ENCODE measurements around the gene PTK7. TPM values are rescaled to one million over a fixed set of nuclear protein-coding genes. Genes with fewer than 3 reads are reported as not detected.
A peak's percentile ranks its signal among the peaks of the same experiment; 100 is the strongest.
"Not testable (repeated sequence)": the region's sequence is repeated elsewhere in the genome, so short reads cannot be mapped to it uniquely, and the experiment has no call there.

Gene PTK7
- total RNA-seq, 2 donors from 2014 or later: 2.9 to 4.7 TPM

- Mint-ChIP-seq H3K36me3 (peaks cover 0 to 6% of the 10 kb centered on the region in 2 donors), H3K27ac (no peak overlapping the region), H3K9me3 (no peaks in the 10 kb centered on the region)
- ATAC-seq (no peak), DNase-seq (ENCODE audit: low spot score in 2 of 2) (no peak)
These were observed 1.1 kb upstream of the PTK7 start for GRCh38 chr6:43074847-43075669.

- peaks cover 0 to 6% of the 10 kb centered on the region in 2 donors for H3K36me3 Mint-ChIP-seq
- H3K27ac Mint-ChIP-seq: no peak overlapping the region
- no peaks in the 10 kb centered on the region for H3K9me3 Mint-ChIP-seq
- ATAC-seq (peak; percentile 25 to 42), DNase-seq (ENCODE audit: low spot score in 2 of 2) (no peak)
These were observed 584 bp downstream of the PTK7 start for GRCh38 chr6:43076464-43077332.

GRCh38 chr6:43077333-43077809 lies 1.3 kb downstream of the PTK7 start:
- Mint-ChIP-seq H3K36me3 (peaks cover 0 to 6% of the 10 kb centered on the region in 2 donors), H3K27ac (no peak overlapping the region), H3K9me3 (no peaks in the 10 kb centered on the region)
- ATAC-seq (no peak), DNase-seq (ENCODE audit: low spot score in 2 of 2) (no peak)

DNA sequence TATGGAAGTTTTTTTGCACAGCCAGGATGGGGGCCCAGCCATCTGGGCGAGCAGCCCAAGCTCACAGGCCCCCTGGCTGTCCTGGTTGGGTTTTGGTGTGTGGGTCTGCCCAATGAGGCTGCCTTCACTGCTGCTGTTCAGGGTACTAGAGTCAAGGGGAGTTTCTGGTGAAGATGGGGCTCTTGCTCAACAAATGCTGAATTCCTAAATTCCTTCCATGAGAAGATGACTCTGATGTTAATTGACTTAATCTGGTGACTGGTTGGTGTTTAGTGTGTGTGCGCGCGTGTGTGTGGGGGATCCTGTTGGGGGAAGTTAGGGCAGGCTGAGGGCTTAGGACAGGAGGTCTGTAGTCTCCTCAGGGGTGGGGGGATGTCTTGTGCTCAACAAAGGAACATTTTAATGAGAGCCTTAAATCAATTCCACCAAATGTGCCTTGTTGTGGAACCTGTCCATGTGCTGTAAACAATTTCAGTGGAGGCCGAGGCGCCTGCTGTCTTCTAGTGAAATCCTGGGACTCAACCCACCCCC lies 1.9 kb downstream of the PTK7 start:
- DNase-seq (ENCODE audit: low spot score in 2 of 2) (no peak), ATAC-seq (no peak)
- Mint-ChIP-seq H3K9me3 (no peaks in the 10 kb centered on the region), H3K36me3 (peaks cover 0 to 1% of the 10 kb centered on the region in 2 donors), H3K27ac (no peak overlapping the region)

- DNase-seq (ENCODE audit: low spot score in 2 of 2) (no peak), ATAC-seq (no peak)
- Mint-ChIP-seq H3K9me3 (no peaks in the 10 kb centered on the region), H3K36me3 (no peaks in the 10 kb centered on the region), H3K27ac (no peak overlapping the region)
These were observed 2.6 kb downstream of the PTK7 start for GRCh38 chr6:43078691-43079090.

DNA sequence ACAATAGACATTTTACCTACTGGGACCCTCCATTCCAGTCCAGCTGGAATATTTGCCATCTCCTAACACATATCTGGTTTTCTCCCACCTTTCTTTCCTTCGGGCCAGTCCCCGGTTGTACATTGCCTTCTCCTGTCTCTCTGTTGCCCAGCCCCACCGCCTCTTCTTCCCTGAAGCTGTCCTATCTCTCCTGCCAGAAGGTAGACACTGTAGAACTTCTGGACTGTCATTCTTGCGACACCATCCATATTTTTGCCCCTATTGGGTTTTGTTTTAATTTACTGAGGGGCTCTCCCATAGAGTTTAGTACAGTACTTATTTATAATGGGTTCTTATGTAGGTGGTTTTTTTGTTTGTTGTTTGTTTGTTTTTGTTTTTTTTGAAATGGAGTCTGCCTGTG lies 4.9 kb downstream of the PTK7 start:
- DNase-seq (ENCODE audit: low spot score in 2 of 2): no peak
- Mint-ChIP-seq H3K9me3 (no peaks in the 10 kb centered on the region), H3K27ac (no peak overlapping the region), H3K36me3 (no peaks in the 10 kb centered on the region)
- no peak for ATAC-seq

GRCh38 chr6:43081922-43082321 lies 5.8 kb downstream of the PTK7 start:
- H3K9me3 Mint-ChIP-seq; ATAC-seq; H3K36me3 Mint-ChIP-seq; DNase-seq (ENCODE audit: low spot score in 2 of 2); H3K27ac Mint-ChIP-seq: not testable (repeated sequence)

DNA sequence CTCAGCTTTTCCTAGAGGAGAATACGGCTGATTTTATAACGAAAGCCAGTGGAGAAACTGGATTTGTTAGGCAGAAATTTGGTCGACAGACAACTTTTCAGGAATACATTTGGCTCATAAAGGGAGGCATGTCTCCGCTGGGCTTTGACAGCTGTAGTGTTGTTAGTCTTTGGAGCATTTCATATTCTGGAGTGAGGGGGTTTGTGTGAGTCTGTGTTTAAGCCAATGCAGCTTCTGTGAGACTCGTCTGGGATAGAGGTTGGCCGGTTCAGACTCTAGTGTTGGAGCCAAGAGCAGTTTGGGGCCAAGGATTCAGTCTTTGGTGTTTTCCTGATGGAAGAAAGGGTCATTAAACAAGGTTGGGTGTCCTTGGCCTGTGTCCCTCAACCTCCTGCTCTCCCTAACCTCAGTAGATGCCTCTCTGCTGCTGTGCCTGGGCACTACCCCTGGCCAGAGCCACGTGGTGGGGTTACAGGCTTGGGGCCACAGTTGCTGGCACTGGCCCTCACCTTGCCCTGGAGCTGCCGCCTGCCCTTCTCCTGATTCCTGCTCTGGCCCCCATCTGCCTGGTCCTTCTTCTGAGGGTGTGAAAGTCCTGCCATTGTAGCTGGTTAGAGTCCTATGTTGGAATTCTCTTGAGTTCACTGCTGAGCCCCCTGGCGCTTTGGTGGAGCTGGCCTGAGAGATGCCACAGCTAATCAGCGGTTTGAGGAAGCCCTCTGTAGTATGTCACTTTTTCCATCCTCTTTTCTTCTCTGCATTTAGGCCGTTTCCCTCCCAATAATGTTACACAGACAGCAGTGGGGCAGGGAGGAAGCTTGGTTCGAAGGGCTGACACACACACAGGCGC lies 6.9 kb downstream of the PTK7 start:
- H3K36me3 Mint-ChIP-seq: no peaks in the 10 kb centered on the region
- H3K27ac Mint-ChIP-seq: no peak overlapping the region
- DNase-seq (ENCODE audit: low spot score in 2 of 2) (no peak), ATAC-seq (no peak)
- no peaks in the 10 kb centered on the region for H3K9me3 Mint-ChIP-seq

GRCh38 chr6:43086022-43086658 lies 10.0 kb downstream of the PTK7 start:
- peak overlapping the region in 1 of 2 donors; percentile 32 for H3K27ac Mint-ChIP-seq
- peak; percentile 92 to 97 for ATAC-seq
- no peaks in the 10 kb centered on the region for H3K9me3 Mint-ChIP-seq
- DNase-seq (ENCODE audit: low spot score in 2 of 2): peak in 1 of 2 donors; percentile 22
- no peaks in the 10 kb centered on the region for H3K36me3 Mint-ChIP-seq

- ATAC-seq: no peak
- DNase-seq (ENCODE audit: low spot score in 2 of 2): no peak
- Mint-ChIP-seq H3K9me3 (no peaks in the 10 kb centered on the region), H3K27ac (no peak overlapping the region), H3K36me3 (no peaks in the 10 kb centered on the region)
These were observed 12.5 kb downstream of the PTK7 start for GRCh38 chr6:43088654-43089056.

- H3K27ac Mint-ChIP-seq: no peak overlapping the region
- H3K36me3 Mint-ChIP-seq: no peaks in the 10 kb centered on the region
- DNase-seq (ENCODE audit: low spot score in 2 of 2) (no peak), ATAC-seq (no peak)
- H3K9me3 Mint-ChIP-seq: no peaks in the 10 kb centered on the region
These were observed 13.4 kb downstream of the PTK7 start for GRCh38 chr6:43089467-43089866.

- DNase-seq (ENCODE audit: low spot score in 2 of 2) (no peak), ATAC-seq (no peak)
- Mint-ChIP-seq H3K27ac (no peak overlapping the region), H3K9me3 (no peaks in the 10 kb centered on the region), H3K36me3 (no peaks in the 10 kb centered on the region)
These were observed 13.9 kb downstream of the PTK7 start for GRCh38 chr6:43089874-43090558.

- DNase-seq (ENCODE audit: low spot score in 2 of 2) (no peak), ATAC-seq (no peak)
- Mint-ChIP-seq H3K36me3 (no peaks in the 10 kb centered on the region), H3K27ac (no peak overlapping the region), H3K9me3 (no peaks in the 10 kb centered on the region)
These were observed 14.4 kb downstream of the PTK7 start for GRCh38 chr6:43090559-43090956.

DNA sequence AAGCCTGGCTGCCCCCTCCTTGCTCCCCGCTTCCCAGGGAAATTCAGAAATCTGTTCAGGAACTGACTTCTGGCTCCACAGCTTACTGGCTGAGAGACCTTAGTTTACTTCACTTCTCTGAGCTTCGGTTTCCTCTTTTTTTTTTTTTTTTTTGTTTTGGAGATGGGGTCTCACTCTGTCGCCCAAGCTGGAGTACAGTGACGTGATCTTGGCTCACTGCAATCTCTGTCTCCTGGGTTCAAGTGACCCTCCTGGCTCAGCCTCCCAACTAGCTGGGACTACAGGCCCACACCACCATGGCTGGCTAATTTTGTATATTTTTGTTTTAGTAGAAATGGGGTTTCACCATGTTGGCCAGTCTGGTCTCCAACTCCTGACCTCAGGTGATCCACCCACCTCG lies 14.9 kb downstream of the PTK7 start:
- DNase-seq (ENCODE audit: low spot score in 2 of 2): no peak
- Mint-ChIP-seq H3K9me3 (no peaks in the 10 kb centered on the region), H3K36me3 (no peaks in the 10 kb centered on the region), H3K27ac (no peak overlapping the region)
- ATAC-seq: no peak

DNA sequence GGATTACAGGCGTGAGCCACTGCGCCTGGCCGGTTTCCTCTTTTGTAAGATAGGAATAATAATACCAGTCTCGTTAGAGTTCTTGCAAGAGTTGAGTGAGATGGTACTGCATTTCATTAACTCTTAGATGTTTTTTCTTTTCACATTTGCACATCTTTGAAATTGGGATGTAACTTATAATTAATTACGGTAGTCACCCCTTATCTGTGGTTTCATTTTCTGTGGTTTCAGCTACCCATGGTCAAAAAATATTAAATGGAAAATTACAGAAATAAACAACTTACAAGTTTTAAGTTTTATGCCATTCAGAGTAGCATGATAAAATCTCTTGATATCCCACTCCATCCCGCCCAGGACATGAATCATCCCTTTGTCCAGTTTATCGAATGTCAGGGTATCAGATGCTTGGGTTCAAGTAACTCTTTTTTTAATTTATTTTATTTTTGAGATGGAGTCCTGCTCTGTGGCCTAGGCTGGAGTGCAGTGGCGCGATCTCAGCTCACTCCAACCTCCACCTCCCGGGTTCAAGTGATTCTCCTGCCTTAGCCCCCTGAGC lies 15.4 kb downstream of the PTK7 start:
- ATAC-seq (no peak), DNase-seq (ENCODE audit: low spot score in 2 of 2) (no peak)
- Mint-ChIP-seq H3K36me3 (no peaks in the 10 kb centered on the region), H3K9me3 (no peaks in the 10 kb centered on the region), H3K27ac (no peak overlapping the region)

All from activated naive CD4-positive, alpha-beta T cell treated with anti-CD3 and anti-CD28 coated beads, Interleukin-2, amount 50 U/mL, for 72 hours (primary cell).